ENCODE data around the gene MEIKIN.

The MEIKIN gene, protein sequence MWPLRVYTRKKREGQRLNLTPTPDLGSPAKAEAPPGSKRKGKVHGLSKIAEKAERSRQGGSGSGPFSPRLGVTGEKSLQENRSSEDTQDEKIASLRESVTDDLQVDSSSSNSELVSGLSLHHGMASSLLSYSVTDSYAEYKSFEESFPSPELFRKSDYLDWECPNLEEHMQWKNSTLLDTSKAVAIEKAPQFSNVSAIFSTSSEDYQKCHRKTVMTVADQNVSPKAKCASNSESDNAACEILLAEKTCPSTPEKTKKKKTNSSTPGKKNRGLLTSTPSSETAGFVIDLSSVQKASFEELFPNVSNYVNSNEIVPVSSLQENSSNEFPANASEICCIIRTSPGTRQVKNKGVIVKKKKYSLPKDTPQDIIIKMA

GRCh38 chr5:131945551-131946168 lies at the start of gene MEIKIN:
MEIKIN (minus strand) TSS chr5:131945663; CDS start chr5:131945505, 158 bp downstream.
- H3K4me3 ChIP-seq (ENCODE audit: low read depth, low read length) = no peak within 1 kb of the TSS
- TF ChIP-seq MAX (IDR thresholded peaks at IDR 0.05; ENCODE audit: low read depth, low read length) (no peak), CTCF (IDR thresholded peaks at IDR 0.05; ENCODE audit: low read depth, low read length) (no peak), MYC (IDR thresholded peaks at IDR 0.05; ENCODE audit: low read depth, low read length) (no peak), POLR2A (IDR thresholded peaks at IDR 0.05; ENCODE audit: extremely low read depth, insufficient read length) (no peak)
- DNase-seq (ENCODE audit: low read depth) = peak; percentile 2

GRCh38 chr5:131994533-131995226 lies 49.2 kb upstream of the MEIKIN start:
- no peak for TF ChIP-seq MYC (IDR thresholded peaks at IDR 0.05; ENCODE audit: low read depth, low read length)
- TF ChIP-seq CTCF (IDR thresholded peaks at IDR 0.05; ENCODE audit: low read depth, low read length) = no peak
- TF ChIP-seq MAX (IDR thresholded peaks at IDR 0.05; ENCODE audit: low read depth, low read length) = no peak
- TF ChIP-seq POLR2A (IDR thresholded peaks at IDR 0.05; ENCODE audit: extremely low read depth, insufficient read length) = no peak
- no peak for DNase-seq (ENCODE audit: low read depth)
- H3K4me3 ChIP-seq (ENCODE audit: low read depth, low read length) = no peak overlapping the region

GRCh38 chr5:131994090-131994489 lies 48.6 kb upstream of the MEIKIN start:
- no peak for DNase-seq (ENCODE audit: low read depth)
- H3K4me3 ChIP-seq (ENCODE audit: low read depth, low read length) = no peak overlapping the region
- TF ChIP-seq MAX (IDR thresholded peaks at IDR 0.05; ENCODE audit: low read depth, low read length) (no peak), POLR2A (IDR thresholded peaks at IDR 0.05; ENCODE audit: extremely low read depth, insufficient read length) (no peak), MYC (IDR thresholded peaks at IDR 0.05; ENCODE audit: low read depth, low read length) (no peak), CTCF (IDR thresholded peaks at IDR 0.05; ENCODE audit: low read depth, low read length) (no peak)

DNA sequence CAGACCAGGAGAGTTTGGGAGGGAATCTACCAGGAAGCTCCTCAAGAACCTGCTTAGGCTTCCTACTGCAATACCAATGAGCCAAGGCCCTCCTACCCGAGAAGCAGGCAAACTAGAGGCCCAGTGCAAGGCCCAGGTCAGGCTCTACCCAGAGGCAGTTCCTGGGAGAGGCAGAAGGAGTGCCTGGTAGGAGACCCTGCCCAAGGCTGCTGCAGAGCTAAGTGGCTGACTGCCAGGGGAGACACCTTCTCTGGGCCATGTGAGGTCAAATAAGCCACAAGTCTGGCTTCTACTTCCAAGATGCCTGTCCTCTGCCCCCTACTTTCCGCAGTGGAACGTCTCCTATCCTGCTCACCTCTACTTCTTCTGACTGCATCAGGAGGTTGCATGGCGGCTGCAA lies 48.2 kb upstream of the MEIKIN start:
- TF ChIP-seq MAX (IDR thresholded peaks at IDR 0.05; ENCODE audit: low read depth, low read length) (no peak), CTCF (IDR thresholded peaks at IDR 0.05; ENCODE audit: low read depth, low read length) (no peak), MYC (IDR thresholded peaks at IDR 0.05; ENCODE audit: low read depth, low read length) (no peak), POLR2A (IDR thresholded peaks at IDR 0.05; ENCODE audit: extremely low read depth, insufficient read length) (no peak)
- DNase-seq (ENCODE audit: low read depth) = no peak
- H3K4me3 ChIP-seq (ENCODE audit: low read depth, low read length) = no peak overlapping the region

DNA sequence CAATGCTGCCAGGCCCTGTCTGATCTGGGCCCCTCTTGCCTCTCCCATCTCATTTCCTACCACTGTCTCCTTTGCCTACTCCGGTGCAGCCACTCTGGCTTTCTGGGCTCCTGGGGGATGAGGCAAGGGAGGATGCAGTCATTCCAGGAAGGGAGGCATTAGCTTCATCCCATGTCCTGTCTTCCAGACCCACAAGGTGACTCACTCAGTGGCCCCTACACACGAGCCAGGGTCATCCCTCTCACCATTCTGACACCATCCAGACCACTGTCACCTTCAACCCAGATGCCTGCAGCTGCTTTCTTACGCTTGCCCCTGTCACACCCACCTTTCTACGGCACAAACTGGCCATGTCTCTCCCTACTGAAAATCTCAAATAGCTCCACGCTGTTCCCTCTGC lies 46.9 kb upstream of the MEIKIN start:
- H3K4me3 ChIP-seq (ENCODE audit: low read depth, low read length) = no peak overlapping the region
- no peak for TF ChIP-seq MAX (IDR thresholded peaks at IDR 0.05; ENCODE audit: low read depth, low read length)
- no peak for TF ChIP-seq MYC (IDR thresholded peaks at IDR 0.05; ENCODE audit: low read depth, low read length)
- no peak for TF ChIP-seq POLR2A (IDR thresholded peaks at IDR 0.05; ENCODE audit: extremely low read depth, insufficient read length)
- TF ChIP-seq CTCF (IDR thresholded peaks at IDR 0.05; ENCODE audit: low read depth, low read length) = no peak
- no peak for DNase-seq (ENCODE audit: low read depth)

Measured in NB4 (cell line).